DMS53 treated with DMSO at 0.1 percent for 48 hours (cell line): ENCODE results near the gene CBLB.

Source experiments
- DNase-seq: peaks from one replicate; lab custom pipeline; 2025; ENCODE audit not compliant: unreplicated experiment; lab: John Stamatoyannopoulos, UW

CBLB gene

GRCh38 chr3:105719791-105720190 is 149.0 kb downstream of the CBLB start:
- no peak for DNase-seq

- DNase-seq: no peak
Observed at GRCh38 chr3:105715372-105715771, 153.4 kb downstream of the CBLB start.

- DNase-seq: no peak
Observed at GRCh38 chr3:105714453-105714852, 154.4 kb downstream of the CBLB start.

GRCh38 chr3:105708980-105709379 is 159.8 kb downstream of the CBLB start:
- DNase-seq: no peak

- no peak for DNase-seq
Observed at GRCh38 chr3:105707009-105707408, 161.8 kb downstream of the CBLB start.

- no peak for DNase-seq
Observed at GRCh38 chr3:105704726-105705410, 163.9 kb downstream of the CBLB start.

GRCh38 chr3:105700575-105700974 is 168.2 kb downstream of the CBLB start:
- no peak for DNase-seq

- no peak for DNase-seq
Observed at GRCh38 chr3:105691633-105692032, 177.2 kb downstream of the CBLB start.

GRCh38 chr3:105691053-105691452 is 177.8 kb downstream of the CBLB start:
- DNase-seq: no peak

DNA sequence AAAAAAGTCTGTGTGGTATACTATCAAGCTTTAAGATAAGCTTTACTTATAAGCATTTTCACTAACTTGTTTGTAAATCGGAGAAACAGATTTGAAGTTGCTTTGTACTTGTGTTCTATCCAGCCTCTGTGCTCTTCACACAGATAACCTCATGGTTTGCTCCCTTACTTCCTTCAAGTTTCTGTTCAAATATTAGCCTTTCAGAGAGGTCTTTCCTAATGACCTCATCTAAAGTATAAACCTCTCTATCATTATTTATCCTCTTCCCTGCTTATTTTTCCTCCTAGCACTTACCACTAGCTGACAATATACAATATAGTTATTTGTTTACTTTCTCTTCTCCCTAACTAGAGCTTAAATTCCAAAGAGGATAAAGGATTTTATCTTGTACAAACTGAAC is 180.0 kb downstream of the CBLB start:
- DNase-seq: peak; percentile 84

DNA sequence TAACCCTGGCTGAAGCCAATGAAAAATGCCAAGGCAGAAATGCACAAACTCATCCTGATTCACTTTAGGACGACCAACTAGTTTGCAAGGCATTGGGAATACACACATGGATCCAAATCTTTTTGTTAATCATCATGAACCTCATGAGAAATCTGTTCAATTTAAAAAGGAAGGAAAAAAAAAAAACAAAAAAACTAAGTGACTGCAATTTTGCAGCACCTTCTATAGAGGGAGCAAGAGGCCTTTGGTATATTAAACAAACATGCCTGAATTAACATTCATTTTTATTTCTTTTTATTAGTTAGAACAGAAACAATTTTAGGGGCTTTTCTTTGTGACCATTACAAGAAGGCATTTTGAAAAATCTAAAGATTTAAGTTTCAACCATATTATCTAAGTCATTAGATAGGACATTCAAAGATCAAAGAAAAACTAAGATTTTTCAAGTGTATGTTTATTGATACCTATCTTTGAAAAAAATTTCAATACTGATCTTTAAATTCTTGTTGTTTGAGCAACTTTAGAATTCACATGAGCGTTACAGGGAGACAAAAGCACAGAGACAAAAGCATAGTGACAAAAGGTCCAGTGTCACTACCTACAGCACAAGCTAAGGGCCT is 182.4 kb downstream of the CBLB start:
- DNase-seq: no peak

DNA sequence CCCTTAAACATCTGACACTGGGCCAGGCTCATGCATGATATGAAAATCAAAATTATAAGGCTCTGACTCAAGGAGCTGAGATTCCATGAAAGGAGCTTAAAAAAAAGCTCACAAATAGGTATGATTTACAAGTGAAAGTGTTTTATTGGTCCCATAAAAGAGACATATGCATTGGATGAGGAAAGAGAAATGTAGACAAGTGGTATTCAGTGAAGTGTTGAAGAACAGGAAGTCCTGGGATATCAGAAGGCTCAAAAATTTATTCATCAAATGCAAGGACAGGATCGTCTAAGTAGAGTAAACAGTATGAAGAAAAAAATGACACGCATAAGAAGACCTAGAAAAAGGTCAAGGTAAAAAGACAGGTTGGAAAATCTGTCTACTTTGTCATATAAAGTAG is 188.9 kb downstream of the CBLB start:
- DNase-seq: no peak

- DNase-seq: no peak
Observed at GRCh38 chr3:105678017-105678416, 190.8 kb downstream of the CBLB start.

- DNase-seq: no peak
Observed at GRCh38 chr3:105676621-105677300, 192.1 kb downstream of the CBLB start.

GRCh38 chr3:105674437-105675065 is 194.3 kb downstream of the CBLB start:
- no peak for DNase-seq

DNA sequence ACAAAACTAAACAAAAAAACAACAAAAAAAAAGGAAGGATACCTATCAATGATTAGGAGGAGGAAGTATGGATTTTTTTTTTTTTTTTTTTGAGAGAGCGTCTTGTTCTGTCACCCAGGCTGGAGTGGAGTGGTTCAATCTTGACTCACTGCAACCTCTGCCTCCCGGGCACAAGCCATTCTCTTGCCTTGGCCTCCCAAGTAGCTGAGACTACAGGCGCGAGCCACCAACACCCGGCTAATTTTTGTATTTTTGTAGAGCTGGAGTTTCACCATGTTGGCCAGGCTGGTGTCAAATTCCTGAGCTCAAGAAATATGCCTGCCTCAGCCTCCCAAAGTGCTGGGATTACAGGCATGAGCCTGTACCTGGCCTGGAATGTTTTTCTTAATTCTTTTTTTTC is 195.8 kb downstream of the CBLB start:
- no peak for DNase-seq

GRCh38 chr3:105662306-105662705 is 206.5 kb downstream of the CBLB start:
- DNase-seq: no peak

- DNase-seq: no peak
Observed at GRCh38 chr3:105661461-105661860, 207.4 kb downstream of the CBLB start.

DNA sequence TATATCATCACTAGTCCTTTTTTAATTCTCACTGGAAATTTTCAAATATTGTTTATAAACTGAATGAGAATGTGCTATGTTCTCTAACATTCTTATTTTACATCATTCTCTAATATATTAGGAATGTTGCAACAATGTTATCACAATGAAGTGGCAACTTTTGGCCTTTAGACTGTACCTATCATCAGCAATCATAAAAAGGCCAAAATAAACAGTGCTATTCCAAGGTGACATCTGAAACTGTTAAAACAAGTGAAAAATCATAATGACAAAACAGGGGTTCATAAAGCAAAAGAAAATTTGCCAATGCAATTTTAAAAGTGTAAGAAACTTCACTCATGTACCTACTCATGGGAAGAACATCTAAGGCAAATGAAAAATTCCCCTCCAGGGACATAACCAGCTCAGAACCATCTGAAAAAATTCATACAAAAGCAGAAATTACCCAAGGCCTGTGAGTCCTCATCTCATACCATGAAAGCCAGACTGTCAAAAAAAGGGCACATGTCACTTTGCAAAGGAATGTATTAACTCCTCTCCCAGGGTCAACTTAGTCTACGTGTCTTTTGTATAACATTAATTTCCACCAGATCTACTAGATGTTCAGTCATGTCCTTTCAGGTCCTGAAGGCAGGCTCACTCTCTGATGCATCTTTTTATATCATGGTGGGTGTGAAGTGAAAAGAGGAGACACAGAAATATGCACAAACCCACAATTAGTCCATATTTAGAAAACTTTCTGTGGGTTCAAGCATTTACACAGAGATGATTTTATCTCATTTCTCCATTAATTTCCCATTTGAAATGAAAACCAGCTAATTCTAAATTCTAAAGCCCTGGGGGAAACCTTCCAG is 211.9 kb downstream of the CBLB start:
- no peak for DNase-seq

- no peak for DNase-seq
Observed at GRCh38 chr3:105653868-105654267, 214.9 kb downstream of the CBLB start.

GRCh38 chr3:105653166-105653565 is 215.6 kb downstream of the CBLB start:
- no peak for DNase-seq
